GM18498 (cell line): ENCODE data around the gene SLC17A9.

Experiments used
- ATAC-seq: cut with Tn5 transposase; IDR thresholded peaks from one replicate; pipeline ENCODE4 v1.9.1; 2021; ENCODE audit warnings: mild to moderate bottlenecking, moderate library complexity; ENCODE audit not compliant: unreplicated experiment

Gene SLC17A9

GRCh38 chr20:62980380-62980960, 28.0 kb downstream of the SLC17A9 start:
- no peak for ATAC-seq

DNA sequence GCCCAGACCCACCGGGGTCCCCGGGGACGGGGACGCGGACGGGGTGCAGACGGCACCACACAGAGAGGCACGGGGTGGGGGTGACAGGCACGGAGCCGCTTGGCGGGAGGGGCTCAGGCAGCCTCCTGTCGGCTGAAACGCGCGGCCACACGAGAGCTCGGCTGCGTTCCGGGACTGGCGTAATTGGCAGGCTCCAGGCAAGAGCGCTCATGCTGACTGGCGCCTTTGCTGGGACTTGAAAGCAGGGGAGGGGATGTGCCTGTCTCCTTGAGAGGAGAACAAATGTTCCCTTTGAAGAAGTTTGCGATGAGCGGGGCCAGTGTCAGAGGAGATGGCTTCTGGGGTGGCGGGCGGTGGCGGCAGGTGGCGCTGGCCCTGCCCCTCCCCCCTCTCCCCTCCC, 28.5 kb downstream of the SLC17A9 start:
- ATAC-seq = no peak

DNA sequence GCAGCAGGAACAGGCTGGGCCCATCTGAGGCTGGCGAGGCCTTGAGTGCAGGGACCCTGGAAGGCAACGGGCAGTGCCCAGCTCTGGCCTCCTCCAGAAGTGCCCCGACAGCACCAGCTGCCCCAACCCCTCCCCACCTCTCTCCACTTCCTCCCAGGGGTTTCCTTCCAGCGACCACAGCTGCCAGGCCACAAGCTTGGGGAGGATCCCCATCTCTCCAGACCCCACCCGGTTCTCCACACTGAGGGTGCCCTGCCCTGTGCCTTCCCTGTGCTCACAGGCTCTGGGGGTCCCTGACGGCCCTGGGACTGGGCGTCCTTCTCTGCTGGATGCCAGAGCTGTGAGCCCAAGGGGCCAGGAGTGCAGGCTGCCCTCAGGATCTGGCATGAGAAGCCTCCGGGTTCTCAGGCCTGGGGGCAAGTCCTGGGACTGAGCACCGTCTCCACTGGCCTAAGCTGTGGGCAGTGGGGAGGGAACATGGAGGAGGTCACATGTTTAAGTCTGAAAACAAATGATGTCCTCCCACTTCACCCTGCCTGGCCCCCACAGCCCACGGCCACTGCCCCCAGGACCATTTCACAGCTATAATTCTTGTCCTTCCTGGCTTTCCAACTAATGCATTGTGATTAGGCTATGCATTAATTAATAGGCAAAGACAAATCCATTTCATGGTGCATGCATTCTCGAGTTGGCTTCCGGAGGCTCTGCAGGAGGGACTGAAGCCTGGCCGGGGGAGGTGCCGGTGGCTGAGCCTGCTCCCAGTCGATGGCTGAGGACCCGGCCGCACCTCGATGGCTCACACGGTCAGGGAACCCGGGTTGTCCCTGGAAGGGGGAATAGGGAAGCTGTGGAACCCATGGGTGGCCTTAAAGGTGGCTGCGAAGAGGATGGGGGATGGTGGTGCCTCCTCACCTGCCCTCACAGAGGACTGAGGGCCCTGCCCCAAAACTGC, 29.9 kb downstream of the SLC17A9 start:
- ATAC-seq = no peak

DNA sequence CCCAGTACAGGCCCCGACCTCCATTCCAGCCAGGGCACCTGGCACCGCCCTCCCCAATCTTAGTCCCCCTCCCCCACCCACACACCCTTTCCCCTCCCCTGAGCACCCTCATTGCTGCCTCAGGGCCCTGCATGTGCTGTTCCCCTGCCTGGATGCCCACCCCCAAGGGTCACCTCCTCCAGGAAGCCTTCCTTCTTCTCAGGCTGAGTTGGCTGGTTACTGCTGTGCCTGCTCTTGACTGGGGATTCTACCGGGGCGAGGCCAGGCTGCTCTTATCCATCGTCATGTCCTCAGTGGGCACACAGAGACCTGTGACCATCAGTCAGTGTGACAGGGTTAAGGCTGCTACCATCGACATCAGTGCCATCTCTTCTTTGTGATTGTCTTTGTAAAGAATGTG, 30.7 kb downstream of the SLC17A9 start:
- no peak for ATAC-seq

GRCh38 chr20:62984666-62985443, 32.3 kb downstream of the SLC17A9 start:
- no peak for ATAC-seq

GRCh38 chr20:62985444-62985778, 32.9 kb downstream of the SLC17A9 start:
- ATAC-seq = no peak

GRCh38 chr20:62986257-62986800, 33.8 kb downstream of the SLC17A9 start:
- no peak for ATAC-seq

- no peak for ATAC-seq
Measured at GRCh38 chr20:62987114-62987513, 34.6 kb downstream of the SLC17A9 start.

GRCh38 chr20:62989201-62989601, 36.7 kb downstream of the SLC17A9 start:
- no peak for ATAC-seq

- ATAC-seq = no peak
Measured at GRCh38 chr20:62990306-62990825, 37.9 kb downstream of the SLC17A9 start.

- ATAC-seq = no peak
Measured at GRCh38 chr20:62991196-62991807, 38.8 kb downstream of the SLC17A9 start.

GRCh38 chr20:62991863-62992262, 39.4 kb downstream of the SLC17A9 start:
- no peak for ATAC-seq

- no peak for ATAC-seq
Measured at GRCh38 chr20:62993856-62994494, 41.5 kb downstream of the SLC17A9 start.

DNA sequence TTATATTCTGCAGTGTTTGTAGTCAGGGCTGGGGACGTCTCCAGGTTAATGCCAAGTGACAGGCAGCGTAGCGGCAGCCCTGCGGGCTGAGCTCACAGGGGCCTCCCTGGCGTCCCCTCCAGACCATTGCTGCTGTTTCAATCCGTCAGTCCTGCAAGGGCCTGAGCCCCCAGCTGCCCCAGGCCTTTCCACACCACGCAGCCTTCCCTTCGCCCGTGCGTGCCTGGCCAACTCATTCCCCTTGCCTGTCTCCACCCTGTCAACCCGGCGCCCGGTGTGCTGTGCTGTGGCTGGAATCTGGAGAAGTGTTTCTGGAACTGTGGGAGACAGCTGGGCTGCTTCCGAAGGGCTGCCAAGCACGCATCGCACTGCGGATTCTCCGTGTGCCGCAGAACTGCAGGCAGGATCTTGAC, 42.4 kb downstream of the SLC17A9 start:
- ATAC-seq = no peak

- no peak for ATAC-seq
Measured at GRCh38 chr20:62995481-62995880, 43.0 kb downstream of the SLC17A9 start.

DNA sequence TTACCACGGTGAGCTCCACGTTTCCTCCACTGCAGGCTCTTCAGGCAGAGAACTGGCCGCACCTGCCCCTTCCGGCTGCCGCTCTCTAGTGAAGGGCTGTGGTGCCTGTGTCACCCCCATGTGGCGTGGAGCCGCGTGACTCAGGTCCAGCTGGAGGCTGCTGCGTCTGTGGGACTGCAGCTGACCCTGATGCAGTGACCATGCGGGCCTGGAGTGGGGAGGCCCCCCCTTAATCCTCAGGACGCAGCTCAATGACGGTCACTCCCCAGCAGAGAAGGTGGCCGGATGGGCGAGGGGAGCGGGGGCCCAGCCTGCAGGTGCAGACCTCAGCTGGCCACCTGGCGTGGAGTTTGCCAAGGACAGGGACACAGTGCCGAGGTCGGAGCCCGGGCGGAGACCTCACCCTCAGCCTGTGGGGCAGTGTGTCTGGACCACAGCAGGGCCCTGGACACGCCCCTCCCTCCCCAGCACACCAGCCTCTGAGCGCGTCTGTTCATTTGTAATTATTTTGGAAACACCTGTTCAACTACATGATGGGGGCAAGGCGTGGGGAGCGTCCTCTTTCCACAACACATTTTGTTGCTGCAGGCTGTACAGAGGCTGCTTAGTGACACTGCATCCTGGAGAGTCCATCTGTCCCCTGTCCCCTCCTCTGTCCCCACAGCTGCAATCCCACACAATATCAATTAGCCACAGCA, 43.5 kb downstream of the SLC17A9 start:
- no peak for ATAC-seq

DNA sequence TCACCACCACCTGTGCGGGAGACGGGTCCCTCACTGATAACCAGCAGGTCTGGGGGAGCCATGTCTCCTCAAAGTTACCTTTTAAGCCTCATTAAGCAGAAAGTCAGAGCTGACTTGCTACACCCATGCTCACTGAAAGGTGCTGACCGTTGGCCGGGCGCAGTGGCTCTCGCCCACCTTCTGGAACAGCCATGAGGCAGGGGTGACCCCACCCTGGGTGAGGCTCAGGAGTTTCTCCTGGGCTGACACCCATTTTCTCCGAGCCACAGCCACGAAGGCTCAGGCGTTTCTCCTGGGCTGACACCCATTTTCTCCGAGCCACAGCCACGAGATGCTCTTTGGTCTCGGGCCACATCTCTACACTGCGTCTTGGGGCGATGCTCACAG, 44.1 kb downstream of the SLC17A9 start:
- ATAC-seq = no peak

DNA sequence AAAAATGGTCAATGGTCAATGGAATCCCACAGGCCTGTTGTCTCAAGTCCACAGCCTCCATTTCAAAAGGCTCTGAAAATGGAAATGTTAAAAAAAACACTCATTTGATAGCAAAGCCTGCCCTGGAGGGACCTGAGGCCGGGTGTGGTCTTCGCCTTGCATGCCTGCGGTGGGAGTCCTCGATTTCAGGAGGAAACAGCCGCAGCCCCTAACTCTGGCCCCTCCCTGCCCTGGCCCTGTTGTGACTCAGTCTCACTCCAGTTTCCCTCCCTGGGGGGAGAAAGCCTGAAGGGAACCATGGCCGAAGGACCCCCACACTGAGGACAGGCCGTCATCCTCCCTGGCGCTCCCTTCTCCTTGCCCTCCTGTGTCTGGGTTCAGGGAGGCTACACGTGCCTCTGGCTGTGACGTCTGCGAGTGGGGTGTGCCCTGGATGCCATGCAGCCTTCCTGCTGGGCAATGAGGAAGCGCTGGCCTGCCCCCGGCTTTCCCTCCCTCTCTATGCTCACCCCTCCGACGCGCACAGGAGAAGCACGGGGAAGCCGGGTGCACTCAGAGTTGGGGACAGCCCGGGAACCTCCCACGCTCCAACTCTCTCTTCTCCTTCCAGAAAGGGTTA, 45.0 kb downstream of the SLC17A9 start:
- no peak for ATAC-seq

GRCh38 chr20:62998449-62998848, 45.9 kb downstream of the SLC17A9 start:
- no peak for ATAC-seq
